Measurements from ENCODE around the gene KCNJ10.
"Not testable (repeated sequence)": the region's sequence is repeated elsewhere in the genome, so short reads cannot be mapped to it uniquely, and the experiment has no call there.

Gene KCNJ10

GRCh38 chr1:160063176-160063575, 6.8 kb downstream of the KCNJ10 start:
- H3K36me3 ChIP-seq (ENCODE audit: control insufficient read depth, insufficient read depth, low read length), result no peaks in the 10 kb centered on the region
- peaks cover 24% of the 10 kb centered on the region for H3K27me3 ChIP-seq (ENCODE audit: control insufficient read depth, insufficient read depth, low read length)
- no peak overlapping the region for H3K4me3 ChIP-seq (ENCODE audit: low read length)
- no peak overlapping the region for H3K9ac ChIP-seq (ENCODE audit: low read length)
- H3K9me3 ChIP-seq (ENCODE audit: control insufficient read depth, low read length), result no peaks in the 10 kb centered on the region
- no peaks in the 10 kb centered on the region for H3K4me1 ChIP-seq (ENCODE audit: control insufficient read depth, insufficient read depth, low read length)

GRCh38 chr1:160062230-160062532, 7.8 kb downstream of the KCNJ10 start:
- no peak overlapping the region for H3K9ac ChIP-seq (ENCODE audit: low read length)
- peaks cover 24% of the 10 kb centered on the region for H3K27me3 ChIP-seq (ENCODE audit: control insufficient read depth, insufficient read depth, low read length)
- no peaks in the 10 kb centered on the region for H3K4me1 ChIP-seq (ENCODE audit: control insufficient read depth, insufficient read depth, low read length)
- H3K9me3 ChIP-seq (ENCODE audit: control insufficient read depth, low read length), result no peaks in the 10 kb centered on the region
- no peak overlapping the region for H3K4me3 ChIP-seq (ENCODE audit: low read length)
- no peaks in the 10 kb centered on the region for H3K36me3 ChIP-seq (ENCODE audit: control insufficient read depth, insufficient read depth, low read length)

- Histone ChIP-seq H3K9me3 (ENCODE audit: control insufficient read depth, low read length) (no peaks in the 10 kb centered on the region), H3K4me3 (ENCODE audit: low read length) (no peak overlapping the region), H3K27me3 (ENCODE audit: control insufficient read depth, insufficient read depth, low read length) (peaks cover 24% of the 10 kb centered on the region), H3K4me1 (ENCODE audit: control insufficient read depth, insufficient read depth, low read length) (no peaks in the 10 kb centered on the region), H3K9ac (ENCODE audit: low read length) (no peak overlapping the region), H3K36me3 (ENCODE audit: control insufficient read depth, insufficient read depth, low read length) (no peaks in the 10 kb centered on the region)
Measured at GRCh38 chr1:160061369-160062229, 8.4 kb downstream of the KCNJ10 start.

GRCh38 chr1:160058087-160058486, 11.9 kb downstream of the KCNJ10 start:
- no peak overlapping the region for H3K9ac ChIP-seq (ENCODE audit: low read length)

GRCh38 chr1:160056648-160057169, 13.3 kb downstream of the KCNJ10 start:
- H3K4me3 ChIP-seq (ENCODE audit: low read length), result no peak overlapping the region
- no peak overlapping the region for H3K9ac ChIP-seq (ENCODE audit: low read length)
- H3K4me1 ChIP-seq (ENCODE audit: control insufficient read depth, insufficient read depth, low read length), result no peaks in the 10 kb centered on the region
- H3K27me3 ChIP-seq (ENCODE audit: control insufficient read depth, insufficient read depth, low read length), result peaks cover 18% of the 10 kb centered on the region
- H3K36me3 ChIP-seq (ENCODE audit: control insufficient read depth, insufficient read depth, low read length), result no peaks in the 10 kb centered on the region
- H3K9me3 ChIP-seq (ENCODE audit: control insufficient read depth, low read length), result no peaks in the 10 kb centered on the region

More at GRCh38 chr1:160058087-160058486, 11.9 kb downstream of the KCNJ10 start:
- Histone ChIP-seq H3K36me3 (ENCODE audit: control insufficient read depth, insufficient read depth, low read length) (no peaks in the 10 kb centered on the region), H3K9me3 (ENCODE audit: control insufficient read depth, low read length) (no peaks in the 10 kb centered on the region), H3K4me3 (ENCODE audit: low read length) (no peak overlapping the region), H3K27me3 (ENCODE audit: control insufficient read depth, insufficient read depth, low read length) (peaks cover 24% of the 10 kb centered on the region), H3K4me1 (ENCODE audit: control insufficient read depth, insufficient read depth, low read length) (no peaks in the 10 kb centered on the region)

GRCh38 chr1:160053548-160054365, 16.2 kb downstream of the KCNJ10 start:
- no peaks in the 10 kb centered on the region for H3K9me3 ChIP-seq (ENCODE audit: control insufficient read depth, low read length)
- H3K36me3 ChIP-seq (ENCODE audit: control insufficient read depth, insufficient read depth, low read length), result no peaks in the 10 kb centered on the region
- no peaks in the 10 kb centered on the region for H3K4me1 ChIP-seq (ENCODE audit: control insufficient read depth, insufficient read depth, low read length)
- H3K4me3 ChIP-seq (ENCODE audit: low read length), result no peak overlapping the region
- peaks cover 13% of the 10 kb centered on the region for H3K27me3 ChIP-seq (ENCODE audit: control insufficient read depth, insufficient read depth, low read length)
- H3K9ac ChIP-seq (ENCODE audit: low read length), result no peak overlapping the region

- H3K9me3 ChIP-seq (ENCODE audit: control insufficient read depth, low read length), result no peaks in the 10 kb centered on the region
- H3K27me3 ChIP-seq (ENCODE audit: control insufficient read depth, insufficient read depth, low read length), result peaks cover 13% of the 10 kb centered on the region
- H3K36me3 ChIP-seq (ENCODE audit: control insufficient read depth, insufficient read depth, low read length), result no peaks in the 10 kb centered on the region
- H3K9ac ChIP-seq (ENCODE audit: low read length), result no peak overlapping the region
- no peak overlapping the region for H3K4me3 ChIP-seq (ENCODE audit: low read length)
- H3K4me1 ChIP-seq (ENCODE audit: control insufficient read depth, insufficient read depth, low read length), result no peaks in the 10 kb centered on the region
Measured at GRCh38 chr1:160052936-160053335, 17.0 kb downstream of the KCNJ10 start.

GRCh38 chr1:160050619-160051018, 19.3 kb downstream of the KCNJ10 start:
- no peak overlapping the region for H3K4me3 ChIP-seq (ENCODE audit: low read length)
- no peaks in the 10 kb centered on the region for H3K9me3 ChIP-seq (ENCODE audit: control insufficient read depth, low read length)
- peaks cover 19% of the 10 kb centered on the region for H3K27me3 ChIP-seq (ENCODE audit: control insufficient read depth, insufficient read depth, low read length)
- H3K4me1 ChIP-seq (ENCODE audit: control insufficient read depth, insufficient read depth, low read length), result peaks cover 8% of the 10 kb centered on the region
- H3K36me3 ChIP-seq (ENCODE audit: control insufficient read depth, insufficient read depth, low read length), result no peaks in the 10 kb centered on the region
- H3K9ac ChIP-seq (ENCODE audit: low read length), result no peak overlapping the region

GRCh38 chr1:160050182-160050581, 19.8 kb downstream of the KCNJ10 start:
- H3K27me3 ChIP-seq (ENCODE audit: control insufficient read depth, insufficient read depth, low read length), result peaks cover 19% of the 10 kb centered on the region
- not testable (repeated sequence) for H3K4me1 ChIP-seq (ENCODE audit: control insufficient read depth, insufficient read depth, low read length); H3K36me3 ChIP-seq (ENCODE audit: control insufficient read depth, insufficient read depth, low read length); H3K9me3 ChIP-seq (ENCODE audit: control insufficient read depth, low read length); H3K4me3 ChIP-seq (ENCODE audit: low read length); H3K9ac ChIP-seq (ENCODE audit: low read length)

- Histone ChIP-seq H3K9ac (ENCODE audit: low read length) (no peak overlapping the region), H3K9me3 (ENCODE audit: control insufficient read depth, low read length) (no peaks in the 10 kb centered on the region), H3K36me3 (ENCODE audit: control insufficient read depth, insufficient read depth, low read length) (no peaks in the 10 kb centered on the region), H3K27me3 (ENCODE audit: control insufficient read depth, insufficient read depth, low read length) (peaks cover 19% of the 10 kb centered on the region), H3K4me3 (ENCODE audit: low read length) (no peak overlapping the region), H3K4me1 (ENCODE audit: control insufficient read depth, insufficient read depth, low read length) (peaks cover 8% of the 10 kb centered on the region)
Measured at GRCh38 chr1:160049101-160049500, 20.9 kb downstream of the KCNJ10 start.

- peaks cover 13% of the 10 kb centered on the region for H3K27me3 ChIP-seq (ENCODE audit: control insufficient read depth, insufficient read depth, low read length)
- H3K4me3 ChIP-seq (ENCODE audit: low read length), result no peak overlapping the region
- H3K9me3 ChIP-seq (ENCODE audit: control insufficient read depth, low read length), result no peaks in the 10 kb centered on the region
- H3K4me1 ChIP-seq (ENCODE audit: control insufficient read depth, insufficient read depth, low read length), result peaks cover 8% of the 10 kb centered on the region
- H3K9ac ChIP-seq (ENCODE audit: low read length), result no peak overlapping the region
- no peaks in the 10 kb centered on the region for H3K36me3 ChIP-seq (ENCODE audit: control insufficient read depth, insufficient read depth, low read length)
Measured at GRCh38 chr1:160048335-160048734, 21.6 kb downstream of the KCNJ10 start.
